Fibroblast of lung (primary cell): ENCODE measurements around the gene CAMKK1. TPM values are rescaled to one million over a fixed set of nuclear protein-coding genes. Genes with fewer than 3 reads are reported as not detected.
A peak's percentile ranks its signal among the peaks of the same experiment; 100 is the strongest.

Source experiments
- DNase-seq, 2 donors: peaks; one replicate each; pipeline versions ENCODE4 v3.0.0 to v3.0.0-alpha.2; 2010; ENCODE audit warnings: low read depth in 2 of 2
- H2AFZ ChIP-seq: 2 replicates; pipeline ENCODE4 v1.5.1; 2012; ENCODE audit warnings: low read length, control low read depth, inconsistent platforms
- H3K27ac ChIP-seq: 2 replicates; pipeline ENCODE4 v1.5.1; 2011; ENCODE audit warnings: low read length, control low read depth; ENCODE audit not compliant: insufficient read depth
- H3K27me3 ChIP-seq: 2 replicates; pipeline ENCODE4 v1.5.1; 2011; ENCODE audit warnings: mild to moderate bottlenecking, low read length; ENCODE audit not compliant: control insufficient read depth, insufficient read depth
- H3K36me3 ChIP-seq: 2 replicates; pipeline ENCODE4 v1.5.1; 2011; ENCODE audit warnings: low read length; ENCODE audit not compliant: control insufficient read depth, insufficient read depth
- H3K4me1 ChIP-seq: 2 replicates; pipeline ENCODE4 v1.5.1; 2011; ENCODE audit warnings: low read length; ENCODE audit not compliant: control insufficient read depth, insufficient read depth; ENCODE audit errors: extremely low read depth
- H3K4me2 ChIP-seq: 2 replicates; pipeline ENCODE4 v1.5.1; 2011; ENCODE audit warnings: low read length, control low read depth; ENCODE audit not compliant: insufficient read depth; ENCODE audit errors: extremely low read depth
- H3K4me3 ChIP-seq, 4 experiments: fragments of 200-600 bp in 1 of 4; sonication (generic) in 1 of 4; replicated peaks in 1 of 4; 2 replicates each; pipeline ENCODE4 v1.5.1; 2011 to 2016; ENCODE audit warnings: low read length in 4 of 4, low read depth in 3 of 4, mild to moderate bottlenecking in 3 of 4, control low read depth in 2 of 4, inconsistent platforms in 1 of 4, mixed read lengths in 1 of 4; ENCODE audit not compliant: insufficient read depth in 1 of 4; ENCODE audit errors: control extremely low read depth in 1 of 4
- H3K79me2 ChIP-seq: 2 replicates; pipeline ENCODE4 v1.5.1; 2012; ENCODE audit warnings: mild to moderate bottlenecking, low read length, inconsistent platforms; ENCODE audit not compliant: control insufficient read depth, insufficient read depth
- H3K9ac ChIP-seq: 2 replicates; pipeline ENCODE4 v1.5.1; 2011; ENCODE audit warnings: mild to moderate bottlenecking, low read length, control low read depth; ENCODE audit not compliant: insufficient read depth
- H3K9me3 ChIP-seq: 2 replicates; pipeline ENCODE4 v1.5.1; 2012; ENCODE audit warnings: low read depth, low read length; ENCODE audit not compliant: control insufficient read depth, insufficient read depth
- H4K20me1 ChIP-seq: 2 replicates; pipeline ENCODE4 v1.5.1; 2011; ENCODE audit warnings: low read length; ENCODE audit not compliant: control insufficient read depth, insufficient read depth; ENCODE audit errors: extremely low read depth
- EZH2 ChIP-seq: IDR thresholded peaks from 2 replicates; pipeline ENCODE4 v1.5.1; 2012; ENCODE audit warnings: low read length, control low read depth, mild to moderate bottlenecking; ENCODE audit errors: missing control alignments
- polyA plus RNA-seq, 2 donors: library from polyadenylated mRNA; depleted of rRNA in 1 of 2; stranded (reverse) in 1 of 2; unstranded in 1 of 2; fragments of >200 nt; gene quantifications; 2 replicates each; pipeline ENCODE4 v1.2.1, GENCODE V29; 2011 to 2012; ENCODE audit warnings: missing spikeins in 1 of 2
- total RNA-seq: library from RNA; depleted of rRNA; stranded (reverse); fragments of >200 nt; gene quantifications from 2 replicates; pipeline ENCODE4 v1.2.1, GENCODE V29; 2014
- TF ChIP-seq, protein P1 (sequence below), 2 donors: IDR thresholded peaks in 1 of 2; conservative IDR thresholded peaks in 1 of 2; 1 replicate in 1 of 2; 2 replicates in 1 of 2; pipeline ENCODE4 v1.5.1; 2011 to 2012; ENCODE audit warnings: low read length in 2 of 2, control low read depth in 1 of 2, inconsistent platforms in 1 of 2, low read depth in 1 of 2, mild to moderate bottlenecking in 1 of 2

Gene CAMKK1
- total and polyA plus RNA-seq, 2 donors (not counting 1 experiment from before 2014, with no cell fraction given): 0.41 to 2.5 TPM

DNA sequence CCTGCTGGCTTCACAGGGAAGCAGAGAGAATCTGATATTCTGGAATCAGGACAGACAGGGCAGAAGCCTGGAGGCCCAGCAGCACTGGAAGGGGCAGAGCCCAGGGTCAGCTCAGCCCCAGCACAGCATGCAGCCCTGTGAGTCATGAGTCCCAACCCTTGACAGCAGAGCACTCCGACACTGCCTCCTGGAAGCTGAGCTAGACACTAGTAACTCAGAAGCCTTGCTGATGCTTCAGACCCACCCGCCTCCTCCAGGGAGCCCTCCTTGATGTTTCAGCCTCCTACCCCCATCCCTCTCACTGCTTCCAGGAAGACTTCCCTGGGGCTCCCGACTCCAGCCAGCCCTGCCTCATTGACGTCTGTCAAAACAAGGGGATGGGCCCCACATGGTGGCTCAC, 6.9 kb downstream of the CAMKK1 start:
- Histone ChIP-seq H3K4me2 (no peak overlapping the region), H3K4me3 (no peak overlapping the region), H3K9ac (no peak overlapping the region), H3K27me3 (no peaks in the 10 kb centered on the region), H3K9me3 (no peaks in the 10 kb centered on the region), H3K27ac (no peak overlapping the region), H4K20me1 (no peaks in the 10 kb centered on the region), H3K4me1 (peaks cover 4% of the 10 kb centered on the region), H3K36me3 (no peaks in the 10 kb centered on the region), H3K79me2 (no peaks in the 10 kb centered on the region), H2AFZ (no peak overlapping the region)
- DNase-seq: peak; percentile 59 to 76
- TF ChIP-seq EZH2: no peak
- TF ChIP-seq, protein P1, sequence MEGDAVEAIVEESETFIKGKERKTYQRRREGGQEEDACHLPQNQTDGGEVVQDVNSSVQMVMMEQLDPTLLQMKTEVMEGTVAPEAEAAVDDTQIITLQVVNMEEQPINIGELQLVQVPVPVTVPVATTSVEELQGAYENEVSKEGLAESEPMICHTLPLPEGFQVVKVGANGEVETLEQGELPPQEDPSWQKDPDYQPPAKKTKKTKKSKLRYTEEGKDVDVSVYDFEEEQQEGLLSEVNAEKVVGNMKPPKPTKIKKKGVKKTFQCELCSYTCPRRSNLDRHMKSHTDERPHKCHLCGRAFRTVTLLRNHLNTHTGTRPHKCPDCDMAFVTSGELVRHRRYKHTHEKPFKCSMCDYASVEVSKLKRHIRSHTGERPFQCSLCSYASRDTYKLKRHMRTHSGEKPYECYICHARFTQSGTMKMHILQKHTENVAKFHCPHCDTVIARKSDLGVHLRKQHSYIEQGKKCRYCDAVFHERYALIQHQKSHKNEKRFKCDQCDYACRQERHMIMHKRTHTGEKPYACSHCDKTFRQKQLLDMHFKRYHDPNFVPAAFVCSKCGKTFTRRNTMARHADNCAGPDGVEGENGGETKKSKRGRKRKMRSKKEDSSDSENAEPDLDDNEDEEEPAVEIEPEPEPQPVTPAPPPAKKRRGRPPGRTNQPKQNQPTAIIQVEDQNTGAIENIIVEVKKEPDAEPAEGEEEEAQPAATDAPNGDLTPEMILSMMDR (conservative IDR thresholded peaks at IDR 0.05 in 1 of 2, IDR thresholded peaks at IDR 0.05 in 1 of 2; ENCODE audit: low read depth in 1 of 2, low read length in 2 of 2): no peak

DNA sequence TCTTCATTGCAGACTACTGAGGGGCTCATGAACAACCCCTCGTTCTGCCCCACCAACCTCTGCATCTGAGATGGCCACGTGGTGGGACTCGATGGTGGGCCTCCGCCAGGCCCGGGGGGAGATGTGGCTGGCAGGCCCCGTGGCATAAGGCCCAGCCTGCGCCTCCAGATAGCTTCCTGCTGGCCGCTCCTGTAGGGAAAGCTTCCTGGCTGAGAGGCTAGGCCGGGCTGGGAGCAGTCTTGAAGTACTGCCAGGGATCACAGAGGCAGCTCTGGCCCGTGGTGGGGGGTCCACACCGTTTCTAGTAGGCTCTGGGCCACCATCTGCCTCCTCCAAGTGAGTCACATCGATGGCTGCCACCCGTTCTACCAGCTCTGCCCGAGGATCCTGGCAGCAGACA, 7.6 kb downstream of the CAMKK1 start:
- Histone ChIP-seq H2AFZ (no peak overlapping the region), H3K4me2 (no peak overlapping the region), H3K27me3 (no peaks in the 10 kb centered on the region), H3K4me3 (no peak overlapping the region), H4K20me1 (no peaks in the 10 kb centered on the region), H3K36me3 (no peaks in the 10 kb centered on the region), H3K9ac (no peak overlapping the region), H3K4me1 (peaks cover 2% of the 10 kb centered on the region), H3K9me3 (no peaks in the 10 kb centered on the region), H3K27ac (no peak overlapping the region), H3K79me2 (no peaks in the 10 kb centered on the region)
- TF ChIP-seq, protein P1 (conservative IDR thresholded peaks at IDR 0.05 in 1 of 2, IDR thresholded peaks at IDR 0.05 in 1 of 2; ENCODE audit: low read depth in 1 of 2, low read length in 2 of 2): no peak
- no peak for TF ChIP-seq EZH2
- DNase-seq: peak; percentile 23 to 28

- no peak for DNase-seq
- H3K9ac ChIP-seq: no peak overlapping the region
- no peaks in the 10 kb centered on the region for H3K79me2 ChIP-seq
- H3K4me1 ChIP-seq: no peaks in the 10 kb centered on the region
- H3K4me3 ChIP-seq: no peak overlapping the region
- H3K27me3 ChIP-seq: no peaks in the 10 kb centered on the region
- no peaks in the 10 kb centered on the region for H3K36me3 ChIP-seq
- no peaks in the 10 kb centered on the region for H4K20me1 ChIP-seq
- H3K9me3 ChIP-seq: no peaks in the 10 kb centered on the region
- H3K27ac ChIP-seq: no peak overlapping the region
- H3K4me2 ChIP-seq: no peak overlapping the region
- TF ChIP-seq, protein P1 (conservative IDR thresholded peaks at IDR 0.05 in 1 of 2, IDR thresholded peaks at IDR 0.05 in 1 of 2; ENCODE audit: low read depth in 1 of 2, low read length in 2 of 2): no peak
- no peak for TF ChIP-seq EZH2
- no peak overlapping the region for H2AFZ ChIP-seq
Observed at GRCh38 chr17:3884188-3884587, 8.7 kb downstream of the CAMKK1 start.
